Progenitor cell of endocrine pancreas (in vitro differentiated cells): Measurements from ENCODE around the gene RET. TPM values are rescaled to one million over a fixed set of nuclear protein-coding genes. Genes with fewer than 3 reads are reported as not detected.

ENCODE experiments used
- DNase-seq: peaks from one replicate; pipeline ENCODE4 v3.0.0; 2021; ENCODE audit warnings: low spot score; ENCODE audit not compliant: unreplicated experiment
- H3K27ac Mint-ChIP-seq: 2 replicates; pipeline ENCODE4 v1.8.0; 2021; ENCODE audit warnings: mild to moderate bottlenecking, moderate library complexity, mixed read lengths
- H3K27me3 Mint-ChIP-seq: 2 replicates; pipeline ENCODE4 v1.8.0; 2021; ENCODE audit warnings: mixed read lengths
- H3K36me3 Mint-ChIP-seq: 2 replicates; pipeline ENCODE4 v1.8.0; 2022; ENCODE audit warnings: mixed read lengths; ENCODE audit not compliant: insufficient read depth
- H3K4me1 Mint-ChIP-seq: 2 replicates; pipeline ENCODE4 v1.8.0; 2021; ENCODE audit warnings: low read depth, mixed read lengths
- H3K4me3 Mint-ChIP-seq: 2 replicates; pipeline ENCODE4 v1.8.0; 2021; ENCODE audit warnings: low read depth, mild to moderate bottlenecking, moderate library complexity, mixed read lengths
- H3K9me3 Mint-ChIP-seq: 2 replicates; pipeline ENCODE4 v1.8.0; 2021; ENCODE audit warnings: low read depth, mixed read lengths
- total RNA-seq: library from RNA; stranded (reverse); gene quantifications from 2 replicates; pipeline ENCODE4 v1.2.1, GENCODE V29; 2021
- TF ChIP-seq, protein P1 (sequence below): fragments of 200-600 bp; sonication (generic); IDR thresholded peaks from one replicate; pipeline ENCODE4 v1.5.0; 2021; ENCODE audit warnings: antibody characterized with exemption, mild to moderate bottlenecking; ENCODE audit not compliant: unreplicated experiment

RET gene
- total RNA-seq, 1 donor from 2014 or later = 1.5 TPM

DNA sequence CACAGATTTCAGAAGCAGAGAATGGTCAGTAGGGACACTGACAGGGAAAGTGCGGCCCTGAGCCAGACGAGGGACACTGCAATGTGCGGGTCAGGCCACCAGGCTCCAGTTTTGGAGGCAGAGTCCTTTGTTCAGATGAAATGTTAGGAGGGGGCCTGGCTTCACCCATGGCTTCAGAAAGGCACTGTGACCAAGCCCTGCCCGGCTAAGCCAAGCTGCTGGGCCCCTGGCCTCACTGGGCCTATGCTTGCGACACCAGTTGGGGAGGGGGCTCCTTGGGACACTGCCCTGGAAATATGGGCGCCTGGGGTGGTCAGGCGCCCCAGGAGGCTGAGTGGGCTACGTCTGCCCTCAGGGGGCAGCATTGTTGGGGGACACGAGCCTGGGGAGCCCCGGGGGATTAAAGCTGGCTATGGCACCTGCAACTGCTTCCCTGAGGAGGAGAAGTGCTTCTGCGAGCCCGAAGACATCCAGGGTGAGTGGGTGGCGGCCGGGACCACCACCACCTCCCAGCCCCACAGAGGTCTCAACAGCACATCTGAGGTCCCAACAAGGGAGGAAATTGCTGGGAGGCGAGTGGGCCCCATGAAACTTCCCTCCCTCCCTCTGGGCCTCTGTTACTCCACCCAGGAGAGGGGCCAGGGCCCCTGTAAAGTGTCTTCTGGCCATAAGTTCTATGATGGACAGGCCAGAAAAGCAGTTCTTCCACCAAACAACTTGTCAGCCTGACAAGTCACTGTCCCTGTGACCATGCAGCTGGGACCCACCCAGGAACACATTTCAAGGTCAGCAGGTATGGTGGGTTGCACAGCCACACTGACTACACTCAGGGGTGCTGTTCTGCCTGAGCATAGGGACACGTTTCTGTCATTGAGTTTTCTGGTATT, 36.6 kb downstream of the RET start:
- H3K27me3 Mint-ChIP-seq = peaks cover 4% of the 10 kb centered on the region
- H3K4me3 Mint-ChIP-seq = no peak overlapping the region
- no peak overlapping the region for H3K27ac Mint-ChIP-seq
- no peaks in the 10 kb centered on the region for H3K9me3 Mint-ChIP-seq
- no peak for DNase-seq
- TF ChIP-seq, protein P1, sequence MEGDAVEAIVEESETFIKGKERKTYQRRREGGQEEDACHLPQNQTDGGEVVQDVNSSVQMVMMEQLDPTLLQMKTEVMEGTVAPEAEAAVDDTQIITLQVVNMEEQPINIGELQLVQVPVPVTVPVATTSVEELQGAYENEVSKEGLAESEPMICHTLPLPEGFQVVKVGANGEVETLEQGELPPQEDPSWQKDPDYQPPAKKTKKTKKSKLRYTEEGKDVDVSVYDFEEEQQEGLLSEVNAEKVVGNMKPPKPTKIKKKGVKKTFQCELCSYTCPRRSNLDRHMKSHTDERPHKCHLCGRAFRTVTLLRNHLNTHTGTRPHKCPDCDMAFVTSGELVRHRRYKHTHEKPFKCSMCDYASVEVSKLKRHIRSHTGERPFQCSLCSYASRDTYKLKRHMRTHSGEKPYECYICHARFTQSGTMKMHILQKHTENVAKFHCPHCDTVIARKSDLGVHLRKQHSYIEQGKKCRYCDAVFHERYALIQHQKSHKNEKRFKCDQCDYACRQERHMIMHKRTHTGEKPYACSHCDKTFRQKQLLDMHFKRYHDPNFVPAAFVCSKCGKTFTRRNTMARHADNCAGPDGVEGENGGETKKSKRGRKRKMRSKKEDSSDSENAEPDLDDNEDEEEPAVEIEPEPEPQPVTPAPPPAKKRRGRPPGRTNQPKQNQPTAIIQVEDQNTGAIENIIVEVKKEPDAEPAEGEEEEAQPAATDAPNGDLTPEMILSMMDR = peak; percentile 10
- H3K4me1 Mint-ChIP-seq = no peaks in the 10 kb centered on the region
- no peaks in the 10 kb centered on the region for H3K36me3 Mint-ChIP-seq

DNA sequence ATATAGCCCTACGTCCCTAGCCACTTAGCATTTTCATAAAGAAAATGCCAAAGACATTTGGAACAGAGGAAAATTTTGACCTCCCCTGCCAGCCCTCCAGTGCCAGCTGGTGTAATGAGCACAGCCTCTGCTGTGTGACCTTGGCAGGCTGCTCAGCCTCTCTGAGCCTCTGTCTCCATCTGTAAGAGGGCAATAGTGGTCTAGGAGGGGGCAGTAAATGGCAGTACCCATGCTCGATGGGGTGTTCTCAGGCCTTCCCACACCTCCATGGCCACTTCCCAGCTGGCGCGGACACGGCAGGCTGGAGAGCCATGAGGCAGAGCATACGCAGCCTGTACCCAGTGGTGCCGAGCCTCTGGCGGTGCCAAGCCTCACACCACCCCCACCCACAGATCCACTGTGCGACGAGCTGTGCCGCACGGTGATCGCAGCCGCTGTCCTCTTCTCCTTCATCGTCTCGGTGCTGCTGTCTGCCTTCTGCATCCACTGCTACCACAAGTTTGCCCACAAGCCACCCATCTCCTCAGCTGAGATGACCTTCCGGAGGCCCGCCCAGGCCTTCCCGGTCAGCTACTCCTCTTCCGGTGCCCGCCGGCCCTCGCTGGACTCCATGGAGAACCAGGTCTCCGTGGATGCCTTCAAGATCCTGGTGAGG, 37.3 kb downstream of the RET start:
- DNase-seq = no peak
- Mint-ChIP-seq H3K9me3 (no peaks in the 10 kb centered on the region), H3K27me3 (peaks cover 4% of the 10 kb centered on the region), H3K4me1 (no peaks in the 10 kb centered on the region), H3K4me3 (no peak overlapping the region), H3K27ac (no peak overlapping the region), H3K36me3 (no peaks in the 10 kb centered on the region)
- TF ChIP-seq, protein P1 = no peak

DNA sequence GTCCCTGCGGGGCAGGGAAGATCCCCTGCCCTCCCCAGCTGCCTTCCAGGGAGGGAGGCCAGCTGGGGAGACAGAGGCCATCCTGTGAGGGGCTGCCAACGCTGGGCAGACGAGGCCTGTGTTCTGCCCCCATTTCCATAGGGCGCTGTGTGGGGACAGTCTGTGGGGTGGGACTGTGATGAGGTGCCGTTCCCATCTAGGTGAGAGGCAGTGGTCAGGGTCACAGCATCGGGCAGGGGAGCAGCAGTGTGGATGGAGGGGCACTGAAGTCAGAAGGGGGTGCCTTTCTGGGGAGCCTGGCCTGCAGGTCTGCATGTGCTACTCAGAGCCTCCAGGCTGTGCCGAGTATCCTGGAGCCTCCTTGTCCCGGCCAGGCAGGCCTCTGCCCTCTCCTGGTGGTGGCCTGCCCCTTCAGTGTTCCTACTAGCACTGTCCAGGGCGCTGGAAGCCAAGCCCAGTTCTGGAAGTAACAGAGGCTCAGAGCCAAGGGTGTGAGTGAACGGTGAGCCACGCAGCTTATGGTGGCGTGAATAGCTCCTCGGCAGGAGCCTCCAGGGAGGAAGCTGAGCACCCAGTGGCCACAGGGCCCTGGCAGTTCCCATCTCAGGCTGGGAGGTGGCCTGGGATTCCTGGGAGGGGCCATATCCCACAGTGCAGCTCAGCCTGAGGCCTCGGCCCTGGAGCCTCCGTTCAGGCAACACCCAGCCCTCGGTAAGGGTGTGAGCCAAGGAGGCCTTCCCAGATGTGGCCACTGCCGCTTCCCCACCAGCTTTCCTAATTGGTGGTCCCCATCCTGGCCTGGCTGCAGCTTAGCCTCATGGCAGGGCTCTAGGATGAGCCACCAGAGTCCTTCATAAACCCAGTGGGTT, 38.1 kb downstream of the RET start:
- no peak for DNase-seq
- Mint-ChIP-seq H3K4me3 (no peak overlapping the region), H3K27ac (no peak overlapping the region), H3K27me3 (peaks cover 4% of the 10 kb centered on the region), H3K4me1 (no peaks in the 10 kb centered on the region), H3K36me3 (no peaks in the 10 kb centered on the region), H3K9me3 (no peaks in the 10 kb centered on the region)
- TF ChIP-seq, protein P1 = no peak

DNA sequence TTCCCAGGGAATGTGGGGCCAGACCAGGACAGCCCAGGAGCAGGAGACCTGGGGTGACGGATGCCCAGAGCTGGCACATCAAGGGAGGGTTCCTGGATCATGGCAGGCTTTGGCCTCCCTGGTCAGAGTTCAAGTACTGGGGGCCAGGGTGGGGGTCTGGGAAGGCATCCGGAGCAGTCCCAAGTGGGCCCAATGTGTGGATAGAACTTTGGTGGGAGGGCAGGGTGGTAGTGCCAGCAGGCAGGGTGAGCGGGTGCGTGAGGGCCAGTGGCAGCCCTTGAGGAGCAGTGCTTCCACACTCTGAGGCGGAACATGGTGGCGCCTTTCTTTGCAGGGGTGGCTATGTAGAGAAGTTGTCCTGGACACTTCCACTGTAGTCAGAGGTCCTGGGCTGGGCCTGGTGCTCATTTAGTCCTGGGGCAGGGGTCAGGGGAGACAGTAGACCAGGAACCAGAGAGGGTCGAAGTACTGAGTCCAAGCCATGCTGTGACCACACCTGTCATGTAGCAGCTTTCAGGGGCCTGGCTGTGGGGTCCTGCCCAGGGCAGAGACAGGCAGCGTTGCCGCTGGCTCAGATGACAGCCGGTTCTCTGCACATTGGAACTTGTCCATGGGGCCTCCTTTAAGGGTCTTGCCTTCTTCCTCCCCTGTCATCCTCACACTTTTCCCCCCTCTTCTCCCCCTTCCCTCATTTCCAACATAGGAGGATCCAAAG, 39.2 kb downstream of the RET start:
- no peaks in the 10 kb centered on the region for H3K4me1 Mint-ChIP-seq
- TF ChIP-seq, protein P1 = no peak
- no peak for DNase-seq
- H3K4me3 Mint-ChIP-seq = no peak overlapping the region
- peaks cover 4% of the 10 kb centered on the region for H3K27me3 Mint-ChIP-seq
- H3K9me3 Mint-ChIP-seq = no peaks in the 10 kb centered on the region
- H3K36me3 Mint-ChIP-seq = no peaks in the 10 kb centered on the region
- H3K27ac Mint-ChIP-seq = no peak overlapping the region
